H9 (cell line): ENCODE data around the gene SCCPDH. TPM values are rescaled to one million over a fixed set of nuclear protein-coding genes. Genes with fewer than 3 reads are reported as not detected.

Source experiments
- DNase-seq: peaks from one replicate; pipeline ENCODE4 v3.0.0-alpha.2; 2017
- H2AFZ ChIP-seq: one replicate; pipeline ENCODE4 v1.6.1; 2013; ENCODE audit warnings: mild to moderate bottlenecking, low read length, control low read depth, moderate library complexity
- H2AK5ac ChIP-seq: 2 replicates; pipeline ENCODE4 v1.6.1; 2013; ENCODE audit warnings: low read length, control low read depth, mixed read lengths; ENCODE audit not compliant: insufficient read length
- H2BK120ac ChIP-seq: one replicate; pipeline ENCODE4 v1.6.1; 2013; ENCODE audit warnings: low read depth, mild to moderate bottlenecking, low read length, control low read depth, inconsistent platforms; ENCODE audit not compliant: poor library complexity, severe bottlenecking
- H2BK12ac ChIP-seq: 2 replicates; pipeline ENCODE4 v1.6.1; 2013; ENCODE audit warnings: low read length, control low read depth, mixed read lengths, low read depth; ENCODE audit not compliant: insufficient read length
- H2BK15ac ChIP-seq: 2 replicates; pipeline ENCODE4 v1.6.1; 2013; ENCODE audit warnings: low read depth, low read length, control low read depth
- H2BK20ac ChIP-seq: one replicate; pipeline ENCODE4 v1.6.1; 2013; ENCODE audit warnings: low read depth, mild to moderate bottlenecking, low read length, control low read depth, inconsistent platforms; ENCODE audit not compliant: poor library complexity, severe bottlenecking
- H2BK5ac ChIP-seq: 2 replicates; pipeline ENCODE4 v1.6.1; 2013; ENCODE audit warnings: low read length, control low read depth, mixed read lengths; ENCODE audit not compliant: insufficient read length
- H3K14ac ChIP-seq: 2 replicates; pipeline ENCODE4 v1.6.1; 2013; ENCODE audit warnings: low read length, control low read depth; ENCODE audit not compliant: insufficient read depth
- H3K18ac ChIP-seq: 2 replicates; pipeline ENCODE4 v1.6.1; 2013; ENCODE audit warnings: low read depth, mild to moderate bottlenecking, mixed read lengths, low read length, control low read depth; ENCODE audit not compliant: insufficient read length
- H3K23ac ChIP-seq: 2 replicates; pipeline ENCODE4 v1.6.1; 2013; ENCODE audit warnings: low read length, control low read depth, mixed read lengths, low read depth; ENCODE audit not compliant: insufficient read length
- H3K23me2 ChIP-seq: 2 replicates; pipeline ENCODE4 v1.6.1; 2013; ENCODE audit warnings: low read depth, mild to moderate bottlenecking, mixed read lengths, low read length, control low read depth; ENCODE audit not compliant: insufficient read length, poor library complexity, severe bottlenecking
- H3K27ac ChIP-seq: 2 replicates; pipeline ENCODE4 v1.5.1; 2013; ENCODE audit warnings: low read length, control low read depth, mixed read lengths, low read depth; ENCODE audit not compliant: insufficient read length
- H3K27me3 ChIP-seq: 2 replicates; pipeline ENCODE4 v1.6.1; 2013; ENCODE audit warnings: low read length, control low read depth, inconsistent platforms; ENCODE audit not compliant: insufficient read depth
- H3K4ac ChIP-seq: 2 replicates; pipeline ENCODE4 v1.6.1; 2013; ENCODE audit warnings: low read depth, mild to moderate bottlenecking, control low read depth, inconsistent platforms, low read length, moderate library complexity
- H3K4me1 ChIP-seq: 2 replicates; pipeline ENCODE4 v1.6.1; 2013; ENCODE audit warnings: low read length, control low read depth, inconsistent platforms; ENCODE audit not compliant: insufficient read depth
- H3K4me2 ChIP-seq: 2 replicates; pipeline ENCODE4 v1.6.1; 2013; ENCODE audit warnings: low read length, control low read depth, mixed read lengths; ENCODE audit not compliant: insufficient read length, insufficient read depth
- H3K56ac ChIP-seq: 2 replicates; pipeline ENCODE4 v1.6.1; 2013; ENCODE audit warnings: low read depth, mild to moderate bottlenecking, mixed read lengths, low read length, control low read depth; ENCODE audit not compliant: insufficient read length
- H3K79me1 ChIP-seq: 2 replicates; pipeline ENCODE4 v1.6.1; 2013; ENCODE audit warnings: low read depth, mild to moderate bottlenecking, moderate library complexity, low read length, control low read depth, inconsistent platforms; ENCODE audit not compliant: insufficient read depth, poor library complexity, severe bottlenecking
- H3K79me2 ChIP-seq: 2 replicates; pipeline ENCODE4 v1.6.1; 2013; ENCODE audit warnings: low read length, control low read depth, inconsistent platforms; ENCODE audit not compliant: insufficient read depth
- H3K9ac ChIP-seq: 2 replicates; pipeline ENCODE4 v1.6.1; 2013; ENCODE audit warnings: low read length, control low read depth, mixed read lengths; ENCODE audit not compliant: insufficient read length; ENCODE audit errors: extremely low read depth
- H3K9me3 ChIP-seq: one replicate; pipeline ENCODE4 v1.6.1; 2013; ENCODE audit warnings: low read depth, low read length, inconsistent platforms; ENCODE audit not compliant: control insufficient read depth
- H3T11ph ChIP-seq: one replicate; pipeline ENCODE4 v1.6.1; 2013; ENCODE audit warnings: mild to moderate bottlenecking, low read length, control low read depth, inconsistent platforms
- H4K20me1 ChIP-seq: one replicate; pipeline ENCODE4 v1.6.1; 2013; ENCODE audit not compliant: control insufficient read depth, insufficient read length, insufficient read depth
- H4K5ac ChIP-seq: 2 replicates; pipeline ENCODE4 v1.6.1; 2013; ENCODE audit warnings: low read depth, mild to moderate bottlenecking, mixed read lengths, low read length, control low read depth; ENCODE audit not compliant: insufficient read length
- H4K8ac ChIP-seq: replicated peaks from 2 replicates; pipeline ENCODE4 v1.6.1; 2013; ENCODE audit warnings: low read length, control low read depth, mixed read lengths, low read depth; ENCODE audit not compliant: insufficient read length
- H4K91ac ChIP-seq: 2 replicates; pipeline ENCODE4 v1.6.1; 2013; ENCODE audit warnings: low read depth, mild to moderate bottlenecking, moderate library complexity, mixed read lengths, low read length, control low read depth; ENCODE audit not compliant: insufficient read length
- H3K27ac Mint-ChIP-seq, 3 experiments: 2 replicates in 2 of 3; 3 replicates in 1 of 3; pipeline ENCODE4 v1.8.0; 2020 to 2021; ENCODE audit warnings: mixed read lengths in 3 of 3, mild to moderate bottlenecking in 1 of 3, moderate library complexity in 1 of 3
- H3K27me3 Mint-ChIP-seq: 2 replicates; pipeline ENCODE4 v1.8.0; 2021; ENCODE audit warnings: low read depth, mild to moderate bottlenecking, moderate library complexity, mixed read lengths
- H3K36me3 Mint-ChIP-seq, 3 experiments: 2 replicates in 2 of 3; 3 replicates in 1 of 3; pipeline ENCODE4 v1.8.0; 2020 to 2021; ENCODE audit warnings: low read depth in 3 of 3, mixed read lengths in 3 of 3; ENCODE audit not compliant: insufficient read depth in 1 of 3
- H3K4me1 Mint-ChIP-seq, 2 experiments: 2 replicates each; pipeline ENCODE4 v1.8.0; 2020; ENCODE audit warnings: mixed read lengths in 2 of 2
- H3K4me3 Mint-ChIP-seq, 2 experiments: 2 replicates in 1 of 2; 3 replicates in 1 of 2; pipeline ENCODE4 v1.8.0; 2020 to 2021; ENCODE audit warnings: mild to moderate bottlenecking in 2 of 2, mixed read lengths in 2 of 2, moderate library complexity in 1 of 2
- H3K9me3 Mint-ChIP-seq, 2 experiments: 2 replicates in 1 of 2; 3 replicates in 1 of 2; pipeline ENCODE4 v1.8.0; 2020; ENCODE audit warnings: mild to moderate bottlenecking in 2 of 2, mixed read lengths in 2 of 2, moderate library complexity in 1 of 2
- CTCF ChIP-seq: fragments of 200-600 bp; sonication (generic); conservative IDR thresholded peaks from 3 replicates; pipeline ENCODE4 v1.8.0; 2021; ENCODE audit warnings: antibody characterized with exemption, mild to moderate bottlenecking
- WGBS: extraction: QIAGEN DNeasy Blood & Tissue Kit; methylation state at CpG from one replicate; pipeline ENCODE4 v1.1.7; 2013; ENCODE audit warnings: missing lambda C conversion rate, low lambda C conversion rate, mixed read lengths; ENCODE audit not compliant: insufficient read length; ENCODE audit errors: extremely low coverage; 5-methylcytosine and 5-hydroxymethylcytosine counted together
- total RNA-seq: library from RNA; stranded (reverse); gene quantifications from 2 replicates; pipeline ENCODE4 v1.2.1, GENCODE V29; 2021

The SCCPDH gene
- total RNA-seq, 1 experiment from 2014 or later, result 20.7 TPM

GRCh38 chr1:246678816-246679793 is 45.1 kb upstream of the SCCPDH start:
- no peak overlapping the region for H4K8ac ChIP-seq
- H2AFZ ChIP-seq, result no peak overlapping the region
- no peak overlapping the region for H2BK20ac ChIP-seq
- H3K79me1 ChIP-seq, result no peaks in the 10 kb centered on the region
- H3K4me1 ChIP-seq, result no peaks in the 10 kb centered on the region; the same call in 1 of the 2 replicates
- no peak overlapping the region for H3K9ac ChIP-seq
- Mint-ChIP-seq H3K9me3 (no peaks in the 10 kb centered on the region; a peak in 1 of 5 replicates), H3K4me3 (no peak overlapping the region), H3K36me3 (no peaks in the 10 kb centered on the region), H3K27me3 (peaks cover 1% of the 10 kb centered on the region; the same call in 1 of the 2 replicates), H3K4me1 (peaks cover 0 to 3% of the 10 kb centered on the region in 2 experiments; a peak in 2 of 4 replicates), H3K27ac (no peak overlapping the region; a peak in 1 of 7 replicates)
- H2BK12ac ChIP-seq, result no peak overlapping the region
- H4K5ac ChIP-seq, result no peak overlapping the region
- H3K23ac ChIP-seq, result no peak overlapping the region
- no peak overlapping the region for H2BK120ac ChIP-seq
- no peak overlapping the region for H2BK5ac ChIP-seq
- H3K56ac ChIP-seq, result no peak overlapping the region
- H3K27ac ChIP-seq, result no peak overlapping the region
- TF ChIP-seq CTCF, result no peak
- H2BK15ac ChIP-seq, result no peak overlapping the region
- DNase-seq, result no peak
- no peak overlapping the region for H3K4me2 ChIP-seq
- no CpG with 5 or more reads among the region's 18 CpGs for WGBS
- no peaks in the 10 kb centered on the region for H4K20me1 ChIP-seq
- no peak overlapping the region for H3K14ac ChIP-seq
- H3K9me3 ChIP-seq, result no peaks in the 10 kb centered on the region
- H3K18ac ChIP-seq, result no peak overlapping the region
- no peaks in the 10 kb centered on the region for H3K23me2 ChIP-seq
- no peaks in the 10 kb centered on the region for H3K79me2 ChIP-seq
- H3T11ph ChIP-seq, result no peak overlapping the region
- H3K4ac ChIP-seq, result no peak overlapping the region
- H3K27me3 ChIP-seq, result no peaks in the 10 kb centered on the region
- no peak overlapping the region for H2AK5ac ChIP-seq
- no peak overlapping the region for H4K91ac ChIP-seq
